Astrocyte (in vitro differentiated cells and primary cell): ENCODE data around the gene CCDC141. TPM values are rescaled to one million over a fixed set of nuclear protein-coding genes. Genes with fewer than 3 reads are reported as not detected.

Experiments used
- DNase-seq: peaks from one replicate; pipeline ENCODE4 v3.0.0-alpha.2; 2010; ENCODE audit warnings: low read depth
- FAIRE-seq: peaks from 2 replicates; lab custom pipeline; 2011; peaks lifted over from hg19 to GRCh38; lab: Jason Lieb, UNC
- H2AFZ ChIP-seq: 2 replicates; pipeline ENCODE4 v1.6.0; 2012; ENCODE audit warnings: low read depth, low read length, inconsistent platforms
- H3K27ac ChIP-seq: 2 replicates; pipeline ENCODE4 v1.5.1; 2011; ENCODE audit warnings: low read depth, low read length, inconsistent platforms
- H3K27me3 ChIP-seq: 2 replicates; pipeline ENCODE4 v1.6.0; 2011; ENCODE audit warnings: low read length, inconsistent platforms; ENCODE audit not compliant: insufficient read depth
- H3K36me3 ChIP-seq: 2 replicates; pipeline ENCODE4 v1.5.1; 2011; ENCODE audit warnings: low read length, inconsistent platforms; ENCODE audit not compliant: insufficient read depth
- H3K4me1 ChIP-seq: 2 replicates; pipeline ENCODE4 v1.5.1; 2011; ENCODE audit warnings: low read length, inconsistent platforms; ENCODE audit not compliant: insufficient read depth
- H3K4me2 ChIP-seq: 2 replicates; pipeline ENCODE4 v1.6.0; 2012; ENCODE audit warnings: low read length, inconsistent platforms
- H3K4me3 ChIP-seq: 2 replicates; pipeline ENCODE4 v1.5.1; 2011; ENCODE audit warnings: low read depth, mild to moderate bottlenecking, low read length, inconsistent platforms; ENCODE audit not compliant: insufficient read depth
- H3K79me2 ChIP-seq: 2 replicates; pipeline ENCODE4 v1.6.0; 2012; ENCODE audit warnings: mild to moderate bottlenecking, low read length, inconsistent platforms; ENCODE audit not compliant: insufficient read depth
- H3K9ac ChIP-seq: 2 replicates; pipeline ENCODE4 v1.6.0; 2012; ENCODE audit warnings: mild to moderate bottlenecking, low read length, inconsistent platforms
- H3K9me3 ChIP-seq: 2 replicates; pipeline ENCODE4 v1.5.1; 2012; ENCODE audit warnings: low read depth, mild to moderate bottlenecking, low read length, inconsistent platforms; ENCODE audit not compliant: insufficient read depth
- H4K20me1 ChIP-seq: 2 replicates; pipeline ENCODE4 v1.6.0; 2012; ENCODE audit warnings: low read length, inconsistent platforms; ENCODE audit not compliant: insufficient read depth
- H3K27ac Mint-ChIP-seq: one replicate; pipeline ENCODE4 v1.8.0; 2021; ENCODE audit warnings: mild to moderate bottlenecking, mixed read lengths; ENCODE audit not compliant: unreplicated experiment
- H3K27me3 Mint-ChIP-seq: one replicate; pipeline ENCODE4 v1.8.0; 2021; ENCODE audit warnings: low read depth, mixed read lengths; ENCODE audit not compliant: unreplicated experiment
- H3K36me3 Mint-ChIP-seq: one replicate; pipeline ENCODE4 v1.8.0; 2021; ENCODE audit warnings: low read depth, mixed read lengths; ENCODE audit not compliant: unreplicated experiment
- H3K4me1 Mint-ChIP-seq: one replicate; pipeline ENCODE4 v1.8.0; 2021; ENCODE audit warnings: low read depth, mixed read lengths; ENCODE audit not compliant: unreplicated experiment
- H3K4me3 Mint-ChIP-seq: one replicate; pipeline ENCODE4 v1.8.0; 2021; ENCODE audit warnings: mild to moderate bottlenecking, moderate library complexity, mixed read lengths; ENCODE audit not compliant: unreplicated experiment
- H3K9me3 Mint-ChIP-seq: one replicate; pipeline ENCODE4 v1.8.0; 2021; ENCODE audit warnings: mild to moderate bottlenecking, mixed read lengths; ENCODE audit not compliant: unreplicated experiment
- CTCF ChIP-seq: IDR thresholded peaks from 2 replicates; pipeline ENCODE4 v1.5.1; 2011; ENCODE audit warnings: low read depth, mild to moderate bottlenecking, inconsistent platforms, low read length, moderate library complexity; ENCODE audit not compliant: insufficient read depth
- EZH2 ChIP-seq: IDR thresholded peaks from 2 replicates; pipeline ENCODE4 v1.6.1; 2012; ENCODE audit warnings: mild to moderate bottlenecking, low read length, inconsistent platforms; ENCODE audit not compliant: insufficient read depth
- total RNA-seq: library from RNA; stranded (reverse); gene quantifications from 2 replicates; pipeline ENCODE4 v1.2.1, GENCODE V29; 2021

CCDC141 gene
- total RNA-seq, 1 donor from 2014 or later = 0.18 TPM

DNA sequence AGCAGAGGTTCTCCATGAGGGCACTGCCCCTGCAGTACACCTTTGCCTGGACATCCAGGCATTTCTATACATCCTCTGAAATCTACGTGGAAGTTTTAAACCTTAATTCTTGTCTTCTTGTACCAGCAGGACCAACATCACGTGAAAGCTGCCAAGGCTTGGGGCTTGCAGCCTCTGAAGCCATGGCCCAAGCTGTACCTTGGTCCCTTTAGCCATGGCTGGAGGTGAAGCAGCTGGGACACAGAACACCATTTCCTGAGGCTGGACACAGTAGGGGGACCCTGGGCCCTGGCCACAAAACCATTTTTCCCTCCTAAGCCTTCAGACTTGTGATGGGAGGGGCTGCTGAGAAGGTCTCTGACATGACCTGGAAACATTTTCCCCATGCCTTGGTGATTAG lies 32.8 kb upstream of the CCDC141 start:
- DNase-seq (no peak), FAIRE-seq (no peak)
- no peak overlapping the region for H3K4me2 ChIP-seq
- no peaks in the 10 kb centered on the region for H3K27me3 ChIP-seq
- no peak overlapping the region for H3K4me3 ChIP-seq
- no peak overlapping the region for H3K27ac ChIP-seq
- H3K36me3 ChIP-seq = no peaks in the 10 kb centered on the region
- Mint-ChIP-seq H3K9me3 (peaks cover 7% of the 10 kb centered on the region), H3K27me3 (no peaks in the 10 kb centered on the region), H3K4me1 (no peaks in the 10 kb centered on the region), H3K27ac (no peak overlapping the region), H3K36me3 (no peaks in the 10 kb centered on the region), H3K4me3 (no peak overlapping the region)
- no peaks in the 10 kb centered on the region for H3K79me2 ChIP-seq
- H3K9me3 ChIP-seq = no peaks in the 10 kb centered on the region
- TF ChIP-seq EZH2 = no peak
- TF ChIP-seq CTCF = no peak
- H3K4me1 ChIP-seq = no peaks in the 10 kb centered on the region
- H3K9ac ChIP-seq = no peak overlapping the region
- no peaks in the 10 kb centered on the region for H4K20me1 ChIP-seq
- H2AFZ ChIP-seq = no peak overlapping the region

GRCh38 chr2:179081954-179082353 lies 32.0 kb upstream of the CCDC141 start:
- Histone ChIP-seq H3K9me3 (no peaks in the 10 kb centered on the region), H3K36me3 (no peaks in the 10 kb centered on the region), H3K9ac (no peak overlapping the region), H3K4me2 (no peak overlapping the region), H3K27me3 (no peaks in the 10 kb centered on the region), H3K4me1 (no peaks in the 10 kb centered on the region), H3K79me2 (no peaks in the 10 kb centered on the region), H2AFZ (no peak overlapping the region), H3K4me3 (no peak overlapping the region), H3K27ac (no peak overlapping the region), H4K20me1 (no peaks in the 10 kb centered on the region)
- TF ChIP-seq EZH2 (no peak), CTCF (no peak)
- peaks cover 8% of the 10 kb centered on the region for H3K9me3 Mint-ChIP-seq
- no peak overlapping the region for H3K4me3 Mint-ChIP-seq
- no peaks in the 10 kb centered on the region for H3K27me3 Mint-ChIP-seq
- no peaks in the 10 kb centered on the region for H3K4me1 Mint-ChIP-seq
- DNase-seq (no peak), FAIRE-seq (no peak)
- H3K27ac Mint-ChIP-seq = no peak overlapping the region
- H3K36me3 Mint-ChIP-seq = no peaks in the 10 kb centered on the region

- no peak for FAIRE-seq
- no peak overlapping the region for H3K4me2 ChIP-seq
- no peak for DNase-seq
- no peaks in the 10 kb centered on the region for H3K9me3 ChIP-seq
- Mint-ChIP-seq H3K9me3 (peaks cover 5% of the 10 kb centered on the region), H3K36me3 (no peaks in the 10 kb centered on the region), H3K27me3 (peaks cover 2% of the 10 kb centered on the region), H3K4me1 (no peaks in the 10 kb centered on the region), H3K27ac (no peak overlapping the region), H3K4me3 (no peak overlapping the region)
- H3K27ac ChIP-seq = no peak overlapping the region
- no peaks in the 10 kb centered on the region for H3K36me3 ChIP-seq
- no peaks in the 10 kb centered on the region for H4K20me1 ChIP-seq
- H3K9ac ChIP-seq = no peak overlapping the region
- H3K4me3 ChIP-seq = no peak overlapping the region
- no peaks in the 10 kb centered on the region for H3K27me3 ChIP-seq
- TF ChIP-seq CTCF (no peak), EZH2 (no peak)
- no peak overlapping the region for H2AFZ ChIP-seq
- H3K4me1 ChIP-seq = no peaks in the 10 kb centered on the region
- no peaks in the 10 kb centered on the region for H3K79me2 ChIP-seq
Measured at GRCh38 chr2:179072527-179072926, 22.6 kb upstream of the CCDC141 start.
